ENCODE results near the gene TSEN34.
"Not testable (repeated sequence)": the region's sequence is repeated elsewhere in the genome, so short reads cannot be mapped to it uniquely, and the experiment has no call there.

TSEN34 gene

GRCh38 chr19:54204767-54205468 is 13.8 kb downstream of the TSEN34 start:
- DNase-seq, result no peak
- TF ChIP-seq GATA1 (IDR thresholded peaks at IDR 0.05; ENCODE audit: low read depth, low read length) (no peak), POLR2A (IDR thresholded peaks at IDR 0.05; ENCODE audit: low read length) (no peak)

DNA sequence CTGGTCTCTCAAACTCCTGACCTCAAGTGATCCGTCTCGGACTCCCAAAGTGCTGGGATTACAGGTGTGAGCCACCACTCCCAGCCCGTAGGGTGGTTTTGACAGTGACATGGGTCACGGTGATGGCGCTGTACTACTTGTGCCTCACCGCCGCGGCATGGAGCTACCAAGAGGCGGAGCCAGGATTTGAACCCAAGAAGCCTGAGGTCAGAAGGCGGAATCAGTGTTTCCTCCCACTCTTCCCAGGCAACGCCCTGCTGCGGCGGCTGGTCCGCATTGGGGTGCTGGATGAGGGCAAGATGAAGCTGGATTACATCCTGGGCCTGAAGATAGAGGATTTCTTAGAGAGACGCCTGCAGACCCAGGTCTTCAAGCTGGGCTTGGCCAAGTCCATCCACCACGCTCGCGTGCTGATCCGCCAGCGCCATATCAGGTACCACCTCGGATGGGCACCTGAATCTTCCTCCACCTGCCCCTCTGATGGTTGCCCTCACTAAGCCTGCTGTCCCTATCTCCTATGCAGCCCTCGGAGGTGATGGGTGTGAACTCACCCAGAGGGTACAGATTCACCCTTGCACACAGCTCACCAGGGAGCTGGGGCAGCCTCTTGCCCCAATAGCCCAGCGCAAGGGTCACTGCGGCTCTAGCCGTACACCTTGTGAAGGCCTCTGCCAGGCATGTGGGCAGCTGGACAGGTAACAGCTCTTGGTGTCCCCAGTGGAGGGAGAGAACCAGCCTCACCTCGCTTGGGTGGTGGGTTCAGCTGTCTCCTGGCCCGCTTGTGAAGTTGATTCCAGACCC is 15.1 kb downstream of the TSEN34 start:
- TF ChIP-seq POLR2A (IDR thresholded peaks at IDR 0.05; ENCODE audit: low read length), result no peak
- TF ChIP-seq GATA1 (IDR thresholded peaks at IDR 0.05; ENCODE audit: low read depth, low read length), result no peak
- no peak for DNase-seq

DNA sequence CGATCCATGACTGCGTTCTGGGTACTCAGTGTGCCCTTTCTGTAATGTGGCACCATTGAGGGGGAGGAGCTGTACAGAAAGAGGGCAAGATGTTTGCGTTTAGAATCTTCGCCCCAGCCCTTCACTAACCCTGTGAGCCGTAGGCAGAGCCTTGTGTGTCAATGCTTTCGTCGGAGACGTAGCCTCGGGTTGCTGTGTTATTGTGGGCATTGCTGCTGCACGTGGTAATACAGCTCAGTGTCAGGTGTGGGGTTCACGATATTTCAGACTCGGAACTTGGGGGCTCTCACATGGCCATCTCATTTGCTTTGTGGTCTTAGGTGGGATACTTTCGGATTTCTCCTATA is 15.7 kb downstream of the TSEN34 start:
- no peak for TF ChIP-seq POLR2A (IDR thresholded peaks at IDR 0.05; ENCODE audit: low read length)
- no peak for TF ChIP-seq GATA1 (IDR thresholded peaks at IDR 0.05; ENCODE audit: low read depth, low read length)
- DNase-seq, result no peak

- DNase-seq, result not testable (repeated sequence)
These were observed 16.1 kb downstream of the TSEN34 start for GRCh38 chr19:54207193-54207592.

DNA sequence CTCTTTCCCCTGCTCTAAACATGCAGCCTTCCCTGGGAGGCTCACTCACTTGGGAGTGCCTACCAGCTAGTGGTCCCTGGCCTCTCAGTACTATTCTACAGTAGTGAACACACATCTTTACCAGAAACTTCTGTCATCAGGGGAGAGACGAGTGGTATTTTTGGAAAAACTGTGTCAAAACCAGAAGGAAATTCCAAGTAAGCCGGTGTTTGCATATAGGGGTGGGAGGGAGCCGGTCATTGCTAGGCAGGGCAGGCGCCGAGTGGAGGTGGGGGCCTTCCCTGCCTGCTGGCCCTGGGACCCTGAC is 16.5 kb downstream of the TSEN34 start:
- DNase-seq, result no peak

DNA sequence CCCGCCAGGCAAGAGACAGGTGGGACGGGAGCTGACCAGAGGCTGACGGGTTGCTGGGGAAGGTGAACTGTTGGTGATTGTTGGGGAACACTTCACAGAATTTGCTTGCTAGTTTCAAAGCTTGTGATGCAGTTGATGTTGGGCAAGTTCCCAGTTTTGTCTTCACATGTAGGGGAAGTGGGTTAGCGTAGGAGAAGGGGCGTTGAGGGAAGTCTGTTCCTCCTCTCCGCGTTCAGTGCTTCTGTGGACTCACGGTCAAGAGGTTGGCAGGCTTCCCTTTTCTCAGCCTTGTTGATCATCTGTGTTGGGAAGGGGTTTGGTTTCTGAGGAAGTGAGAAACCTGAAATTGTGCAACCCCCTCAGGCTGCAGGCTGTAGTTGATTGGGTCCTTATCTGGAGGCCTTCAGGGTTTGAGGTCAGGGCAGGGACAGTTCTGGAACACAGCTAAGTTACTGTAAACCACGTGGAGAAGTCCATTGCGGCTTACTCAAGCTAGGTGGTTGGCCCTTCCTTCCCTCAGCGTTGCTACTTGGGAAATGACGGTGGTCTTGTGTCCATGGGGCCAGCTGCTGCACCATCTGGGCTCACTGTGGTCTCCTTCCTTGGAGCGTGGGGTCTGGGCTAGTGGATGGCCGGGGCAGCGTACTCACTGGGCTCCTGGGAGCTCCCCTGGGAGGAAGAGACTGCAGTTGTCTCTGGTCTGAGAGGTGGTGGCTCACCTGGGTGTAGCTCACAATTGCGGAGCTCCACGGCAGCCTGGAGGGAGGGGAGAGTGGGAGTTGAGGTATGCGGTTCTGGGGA is 17.1 kb downstream of the TSEN34 start:
- DNase-seq, result peak; percentile 92 to 95
- TF ChIP-seq POLR2A (IDR thresholded peaks at IDR 0.05; ENCODE audit: low read length), result peak; percentile 78
- TF ChIP-seq GATA1 (IDR thresholded peaks at IDR 0.05; ENCODE audit: low read depth, low read length), result no peak

More for the DNA sequence above, 16.5 kb downstream of the TSEN34 start:
- TF ChIP-seq GATA1 (IDR thresholded peaks at IDR 0.05; ENCODE audit: low read depth, low read length) (no peak), POLR2A (IDR thresholded peaks at IDR 0.05; ENCODE audit: low read length) (no peak)

GRCh38 chr19:54208784-54209057 is 17.6 kb downstream of the TSEN34 start:
- TF ChIP-seq GATA1 (IDR thresholded peaks at IDR 0.05; ENCODE audit: low read depth, low read length) (no peak), POLR2A (IDR thresholded peaks at IDR 0.05; ENCODE audit: low read length) (no peak)
- no peak for DNase-seq

DNA sequence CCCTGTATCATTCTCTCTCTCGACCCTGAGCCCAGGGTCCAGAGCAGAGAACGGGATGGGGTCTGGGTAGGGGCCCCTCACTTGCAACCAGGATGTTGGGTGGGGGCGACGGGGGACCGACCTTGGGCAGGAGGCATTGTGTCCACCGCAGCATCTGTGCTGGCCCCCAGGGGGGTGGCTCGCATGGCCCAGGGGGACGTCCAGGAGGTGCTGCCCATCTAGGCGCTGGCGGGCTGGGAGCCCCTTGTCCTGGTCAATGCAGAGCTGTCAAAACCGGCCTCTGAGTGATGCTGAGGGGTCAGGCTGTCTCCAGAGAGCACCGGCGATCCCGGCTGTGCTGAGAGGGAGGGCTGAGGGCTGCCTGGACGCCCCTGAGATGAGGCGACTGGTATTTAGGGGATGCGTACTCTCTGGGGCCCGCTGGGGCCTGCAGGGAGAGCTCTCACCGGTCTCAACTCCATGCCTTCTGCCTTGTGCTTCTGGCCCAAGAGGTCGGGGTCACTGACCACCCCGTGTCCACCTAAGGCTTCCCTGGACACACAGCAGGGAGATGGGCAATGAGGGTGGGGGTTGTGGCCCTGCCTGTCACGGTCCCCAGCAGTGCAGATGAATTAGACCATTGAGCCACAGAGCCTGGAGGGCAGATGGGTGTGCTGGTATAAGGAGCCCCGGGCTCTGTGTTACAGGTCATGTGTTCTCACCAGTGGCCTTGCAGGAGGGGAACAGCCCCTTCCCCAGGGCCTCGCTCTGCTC is 18.1 kb downstream of the TSEN34 start:
- no peak for DNase-seq
- TF ChIP-seq GATA1 (IDR thresholded peaks at IDR 0.05; ENCODE audit: low read depth, low read length) (no peak), POLR2A (IDR thresholded peaks at IDR 0.05; ENCODE audit: low read length) (no peak)

- TF ChIP-seq GATA1 (IDR thresholded peaks at IDR 0.05; ENCODE audit: low read depth, low read length) (no peak), POLR2A (IDR thresholded peaks at IDR 0.05; ENCODE audit: low read length) (peak; percentile 63)
- DNase-seq, result peak; percentile 95 to 96
These were observed 18.8 kb downstream of the TSEN34 start for GRCh38 chr19:54209811-54210494.

- no peak for DNase-seq
These were observed 20.1 kb downstream of the TSEN34 start for GRCh38 chr19:54211235-54211634.

DNA sequence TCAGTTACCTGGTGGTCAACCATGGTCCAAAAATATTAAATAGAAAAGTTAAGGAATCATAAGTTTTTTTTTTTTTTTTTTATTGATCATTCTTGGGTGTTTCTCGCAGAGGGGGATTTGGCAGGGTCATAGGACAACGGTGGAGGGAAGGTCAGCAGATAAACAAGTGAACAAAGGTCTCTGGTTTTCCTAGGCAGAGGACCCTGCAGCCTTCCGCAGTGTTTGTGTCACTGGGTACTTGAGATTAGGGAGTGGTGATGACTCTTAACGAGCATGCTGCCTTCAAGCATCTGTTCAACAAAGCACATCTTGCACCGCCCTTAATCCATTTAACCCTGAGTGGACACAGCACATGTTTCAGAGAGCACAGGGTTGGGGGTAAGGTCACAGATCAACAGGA is 23.1 kb downstream of the TSEN34 start:
- not testable (repeated sequence) for DNase-seq

More at GRCh38 chr19:54211235-54211634, 20.1 kb downstream of the TSEN34 start:
- TF ChIP-seq GATA1 (IDR thresholded peaks at IDR 0.05; ENCODE audit: low read depth, low read length) (no peak), POLR2A (IDR thresholded peaks at IDR 0.05; ENCODE audit: low read length) (no peak)

- DNase-seq, result not testable (repeated sequence)
These were observed 23.6 kb downstream of the TSEN34 start for GRCh38 chr19:54214734-54215133.

- DNase-seq, result no peak
- TF ChIP-seq POLR2A (IDR thresholded peaks at IDR 0.05; ENCODE audit: low read length) (no peak), GATA1 (IDR thresholded peaks at IDR 0.05; ENCODE audit: low read depth, low read length) (no peak)
These were observed 25.8 kb downstream of the TSEN34 start for GRCh38 chr19:54216869-54217268.

DNA sequence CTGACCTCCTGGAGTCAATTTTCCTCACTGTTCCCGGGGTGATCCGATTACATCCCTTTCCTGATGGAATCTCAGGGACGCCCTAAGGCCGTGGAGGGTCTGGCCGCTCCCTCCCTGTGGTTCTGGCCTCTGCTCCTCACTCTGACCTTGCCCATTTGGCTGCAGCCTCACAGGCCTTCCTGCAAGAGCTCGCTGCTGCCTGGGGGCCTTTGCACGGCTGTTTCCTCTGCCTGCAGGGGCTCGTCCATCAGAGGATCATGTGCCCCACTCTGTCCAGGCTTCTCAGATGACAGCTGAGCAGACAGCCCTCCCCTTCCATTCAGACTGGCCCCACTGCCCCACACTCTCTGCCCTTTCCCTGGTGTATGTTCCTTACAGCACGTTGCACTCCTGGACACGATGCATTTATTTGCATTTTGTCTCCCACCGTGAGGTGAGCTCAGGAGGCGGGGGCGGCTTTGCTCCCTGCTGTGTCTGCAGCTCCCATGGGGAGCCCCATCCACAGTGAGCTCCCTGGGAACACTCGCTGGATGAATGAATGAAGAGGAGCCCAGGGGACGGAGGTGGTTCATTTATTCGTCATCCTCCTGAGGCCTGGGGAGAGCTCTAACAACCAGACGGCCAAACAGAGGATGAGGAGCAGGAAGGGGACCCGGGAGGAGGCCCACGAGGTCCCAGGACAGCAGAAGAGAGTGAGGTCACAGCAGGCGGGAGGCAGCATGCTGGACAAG is 26.6 kb downstream of the TSEN34 start:
- not testable (repeated sequence) for DNase-seq

Measured in erythroblast (primary cell).